Endothelial cell of umbilical vein (primary cell): Measurements from ENCODE around the gene MYO9B. TPM values are rescaled to one million over a fixed set of nuclear protein-coding genes. Genes with fewer than 3 reads are reported as not detected.

Experiments used
- BruUV-seq: library from RNA; stranded (reverse); fragments of 400-500 nt; replicated peaks from 2 replicates; lab custom pipeline; 2021; lab: Mats Ljungman, UMichigan
- CTCF ChIA-PET: fragments of 300-600, 350-600 bp; sonication (Branson Sonifier 250); formaldehyde crosslinking; loops from one replicate; lab custom pipeline; 2021; ENCODE audit warnings: antibody characterized with exemption, inconsistent platforms; lab: Charles Lee
- POLR2A ChIA-PET: fragments of 300-600, 350-600 bp; sonication (Branson Sonifier 250); formaldehyde crosslinking; loops from one replicate; lab custom pipeline; 2021; ENCODE audit warnings: antibody characterized with exemption, inconsistent platforms; lab: Charles Lee
- DNase-seq: peaks from one replicate; pipeline ENCODE4 v3.0.0-alpha.2; 2011; ENCODE audit warnings: low read depth, low spot score
- FAIRE-seq: peaks from 2 replicates; lab custom pipeline; 2011; peaks lifted over from hg19 to GRCh38; lab: Jason Lieb, UNC
- H2AFZ ChIP-seq: 2 replicates; pipeline ENCODE4 v1.6.0; 2012; ENCODE audit warnings: low read depth, low read length, control low read depth, inconsistent platforms
- H3K27ac ChIP-seq: 2 replicates; pipeline ENCODE4 v1.5.1; 2011; ENCODE audit warnings: low read depth, mild to moderate bottlenecking, control low read depth, low read length, moderate library complexity; ENCODE audit not compliant: insufficient read depth
- H3K27me3 ChIP-seq, 2 experiments: 2 replicates each; pipeline versions ENCODE4 v1.6.0 to v1.6.1; 2011; ENCODE audit warnings: low read length in 2 of 2, mixed read lengths in 1 of 2; ENCODE audit not compliant: control insufficient read depth in 2 of 2, insufficient read depth in 2 of 2
- H3K36me3 ChIP-seq, 2 experiments: 2 replicates in 1 of 2; 3 replicates in 1 of 2; pipeline ENCODE4 v1.5.1; 2011; ENCODE audit warnings: low read length in 2 of 2, mild to moderate bottlenecking in 1 of 2, moderate library complexity in 1 of 2; ENCODE audit not compliant: control insufficient read depth in 2 of 2, insufficient read depth in 2 of 2; ENCODE audit errors: extremely low read depth in 1 of 2
- H3K4me1 ChIP-seq: 3 replicates; pipeline ENCODE4 v1.5.1; 2011; ENCODE audit warnings: mild to moderate bottlenecking, low read length; ENCODE audit not compliant: control insufficient read depth, insufficient read depth; ENCODE audit errors: extremely low read depth
- H3K4me2 ChIP-seq: 2 replicates; pipeline ENCODE4 v1.6.1; 2011; ENCODE audit warnings: low read length, control low read depth, mixed read lengths; ENCODE audit not compliant: insufficient read depth
- H3K4me3 ChIP-seq, 3 experiments: fragments of 200-600 bp in 1 of 3; sonication (generic), shearing (Covaris generic) in 1 of 3; replicated peaks in 1 of 3; 2 replicates each; pipeline ENCODE4 v1.5.1; 2011 to 2016; ENCODE audit warnings: control low read depth in 3 of 3, low read length in 3 of 3, mild to moderate bottlenecking in 2 of 3, inconsistent platforms in 1 of 3, low read depth in 1 of 3, moderate library complexity in 1 of 3; ENCODE audit not compliant: insufficient read depth in 1 of 3
- H3K79me2 ChIP-seq: 2 replicates; pipeline ENCODE4 v1.6.0; 2012; ENCODE audit warnings: low read length, inconsistent platforms; ENCODE audit not compliant: control insufficient read depth, insufficient read depth
- H3K9ac ChIP-seq: replicated peaks from 2 replicates; pipeline ENCODE3; 2011; ENCODE audit warnings: low read length, control low read depth; ENCODE audit not compliant: insufficient read depth; ENCODE audit errors: extremely low read depth
- H3K9me1 ChIP-seq: replicated peaks from 3 replicates; pipeline ENCODE4 v1.6.0; 2011; ENCODE audit warnings: mild to moderate bottlenecking, low read length; ENCODE audit not compliant: control insufficient read depth, insufficient read depth; ENCODE audit errors: extremely low read depth
- H3K9me3 ChIP-seq: replicated peaks from 2 replicates; pipeline ENCODE4 v1.5.1; 2012; ENCODE audit warnings: low read length, inconsistent platforms; ENCODE audit not compliant: control insufficient read depth, insufficient read depth
- H4K20me1 ChIP-seq: replicated peaks from 2 replicates; pipeline ENCODE3; 2011; ENCODE audit warnings: mild to moderate bottlenecking, low read length; ENCODE audit not compliant: control insufficient read depth, insufficient read depth; ENCODE audit errors: extremely low read depth
- CTCF ChIP-seq, 2 donors: IDR thresholded peaks; 1 replicate in 1 of 2; 2 replicates in 1 of 2; pipeline ENCODE4 v1.5.1; 2011; ENCODE audit warnings: low read length in 2 of 2, mild to moderate bottlenecking in 2 of 2, moderate library complexity in 2 of 2, control low read depth in 1 of 2, inconsistent platforms in 1 of 2, low read depth in 1 of 2; ENCODE audit not compliant: insufficient read depth in 1 of 2; ENCODE audit errors: extremely low read depth in 1 of 2
- EZH2 ChIP-seq: IDR thresholded peaks from 2 replicates; pipeline ENCODE4 v1.6.1; 2012; ENCODE audit warnings: borderline replicate concordance, low read depth, mild to moderate bottlenecking, moderate library complexity, low read length, inconsistent platforms; ENCODE audit not compliant: severe bottlenecking
- FOS ChIP-seq: IDR thresholded peaks from 2 replicates; pipeline ENCODE4 v1.6.1; 2011; ENCODE audit warnings: mild to moderate bottlenecking, low read length, moderate library complexity, borderline replicate concordance; ENCODE audit not compliant: insufficient read depth
- GATA2 ChIP-seq: IDR thresholded peaks from 2 replicates; pipeline ENCODE4 v1.7.0; 2011; ENCODE audit warnings: low read depth, mild to moderate bottlenecking, moderate library complexity, mixed read lengths, low read length; ENCODE audit not compliant: insufficient read length, insufficient read depth
- JUN ChIP-seq: IDR thresholded peaks from 2 replicates; pipeline ENCODE4 v1.6.1; 2011; ENCODE audit warnings: borderline replicate concordance, low read depth; ENCODE audit not compliant: insufficient read length, insufficient read depth
- MAX ChIP-seq: IDR thresholded peaks from 2 replicates; pipeline ENCODE4 v1.6.1; 2011; ENCODE audit not compliant: insufficient read depth, insufficient read length
- MYC ChIP-seq: IDR thresholded peaks from one replicate; pipeline ENCODE4 v1.6.1; 2011; ENCODE audit warnings: mild to moderate bottlenecking, low read depth, low read length
- POLR2A ChIP-seq: IDR thresholded peaks from 2 replicates; pipeline ENCODE4 v1.6.1; 2012; ENCODE audit warnings: low read depth, mild to moderate bottlenecking, control low read depth, low read length
- POLR2AphosphoS5 ChIP-seq: IDR thresholded peaks from 2 replicates; pipeline ENCODE4 v1.6.1; 2012; ENCODE audit warnings: low read depth, mild to moderate bottlenecking, control low read depth, low read length, moderate library complexity; ENCODE audit not compliant: insufficient read depth
- dilution Hi-C: fragments of 300-500 bp; cut with MboI; formaldehyde crosslinking; loops from one replicate; pipeline ENCODE4 v1.15.0; 2019; ENCODE audit warnings: low sequenced_read_pairs; ENCODE audit not compliant: extremely low pct_ligation_motif_present
- intact Hi-C: fragments of 100-400 bp; cut with micrococcal nuclease; formaldehyde crosslinking; loops from one replicate; pipeline ENCODE4 v1.10.0; 2022
- polyA plus RNA-seq, 4 experiments: library from polyadenylated mRNA; depleted of rRNA in 3 of 4; stranded (reverse) in 3 of 4; unstranded in 1 of 4; fragments of >200 nt; gene quantifications; 2 replicates each; pipeline versions ENCODE4 v1.2.1 to v1.2.3, GENCODE V29; 2011 to 2012; ENCODE audit warnings: missing spikeins in 1 of 4
- total RNA-seq: library from RNA; stranded (reverse); gene quantifications from 2 replicates; pipeline ENCODE4 v1.2.3, GENCODE V29; 2021

The MYO9B gene
- total and polyA plus RNA-seq, 2 donors (not counting 3 experiments of a cell fraction or from before 2014, with no cell fraction given), result 64.4 to 119 TPM

GRCh38 chr19:17027535-17027975, 48.0 kb upstream of the MYO9B start:
- no peaks in the 10 kb centered on the region for H3K4me1 ChIP-seq
- H3K27me3 ChIP-seq, result peaks cover 18 to 23% of the 10 kb centered on the region in 2 experiments
- no peak overlapping the region for H3K27ac ChIP-seq
- ChIA-PET CTCF (interaction anchor here (1.6 kb wide), 1 partner anchor 25 kb away, joined by 3 read pairs; no protein-coding TSS in a partner anchor), POLR2A (no interaction called here)
- dilution Hi-C loops (no loop called here), intact Hi-C loops (no loop called here)
- TF ChIP-seq MAX (no peak), JUN (no peak), POLR2AphosphoS5 (no peak), GATA2 (no peak), POLR2A (no peak), EZH2 (no peak), CTCF (IDR thresholded peaks at IDR 0.05; ENCODE audit: extremely low read depth in 1 of 2, insufficient read depth in 1 of 2, low read depth in 1 of 2, low read length in 2 of 2) (no peak), MYC (no peak), FOS (no peak)
- H4K20me1 ChIP-seq, result no peaks in the 10 kb centered on the region
- no peak overlapping the region for H3K4me3 ChIP-seq
- H3K9me3 ChIP-seq, result no peaks in the 10 kb centered on the region
- H2AFZ ChIP-seq, result no peak overlapping the region
- FAIRE-seq (no peak), DNase-seq (no peak)
- no TSS peak for BruUV-seq
- H3K36me3 ChIP-seq, result no peaks in the 10 kb centered on the region
- H3K4me2 ChIP-seq, result no peak overlapping the region
- no peaks in the 10 kb centered on the region for H3K9me1 ChIP-seq
- no peaks in the 10 kb centered on the region for H3K79me2 ChIP-seq
- no peak overlapping the region for H3K9ac ChIP-seq
